Kidney (tissue), 14 donors: ENCODE data around the gene SLC7A6OS. TPM values are rescaled to one million over a fixed set of nuclear protein-coding genes. Genes with fewer than 3 reads are reported as not detected.
A peak's percentile ranks its signal among the peaks of the same experiment; 100 is the strongest.

Experiments used
- DNase-seq, 5 donors: peaks; one replicate each; pipeline ENCODE4 v3.0.0-alpha.2; 2013 to 2020
- FAIRE-seq: peaks from 2 replicates; lab custom pipeline; 2012; peaks lifted over from hg19 to GRCh38; lab: Jason Lieb, UNC
- H3K27ac ChIP-seq, 2 donors: one replicate each; pipeline ENCODE4 v1.7.0; 2013; ENCODE audit warnings: low read depth in 2 of 2, low read length in 2 of 2, inconsistent platforms in 1 of 2
- H3K27me3 ChIP-seq: one replicate; pipeline ENCODE4 v1.7.1; 2013; ENCODE audit warnings: low read length, inconsistent platforms; ENCODE audit not compliant: control insufficient read depth, insufficient read depth
- H3K36me3 ChIP-seq, 3 donors: one replicate each; pipeline versions ENCODE4 v1.7.0 to v1.7.1; 2013; ENCODE audit warnings: low read length in 3 of 3, control low read depth in 1 of 3, inconsistent platforms in 1 of 3; ENCODE audit not compliant: insufficient read depth in 3 of 3, control insufficient read depth in 2 of 3
- H3K4me1 ChIP-seq, 3 donors: one replicate each; pipeline versions ENCODE4 v1.7.0 to v1.7.1; 2013; ENCODE audit warnings: low read length in 3 of 3, inconsistent platforms in 1 of 3, low read depth in 1 of 3; ENCODE audit not compliant: control insufficient read depth in 2 of 3, insufficient read depth in 2 of 3
- H3K4me3 ChIP-seq, 3 donors: one replicate each; pipeline versions ENCODE4 v1.7.0 to v1.8.1; 2013; ENCODE audit warnings: low read length in 3 of 3, control low read depth in 1 of 3, inconsistent platforms in 1 of 3
- H3K9ac ChIP-seq, 3 donors: one replicate each; pipeline versions ENCODE4 v1.7.0 to v1.7.1; 2013; ENCODE audit warnings: low read length in 3 of 3, control low read depth in 1 of 3, inconsistent platforms in 1 of 3
- H3K9me3 ChIP-seq, 3 donors: one replicate each; pipeline versions ENCODE4 v1.7.0 to v1.7.1; 2013; ENCODE audit warnings: low read length in 3 of 3, control low read depth in 1 of 3, inconsistent platforms in 1 of 3; ENCODE audit not compliant: control insufficient read depth in 2 of 3, insufficient read depth in 1 of 3
- CTCF ChIP-seq: IDR thresholded peaks from 3 replicates; pipeline ENCODE4 v1.5.1; 2012; ENCODE audit warnings: mild to moderate bottlenecking, moderate library complexity, borderline replicate concordance; ENCODE audit not compliant: insufficient read depth; ENCODE audit errors: extremely low read depth
- intact Hi-C: fragments of 100-400 bp; cut with DNase I; formaldehyde crosslinking; loops from one replicate; pipeline ENCODE4 v1.11.1; 2022
- polyA plus RNA-seq: library from polyadenylated mRNA; stranded (reverse); fragments of 350-450 nt; fragmentation: Illumina TruSeq; extraction: RNeasy Lipid Tissue Mini Kit (QIAGEN cat#74804); gene quantifications from one replicate; pipeline ENCODE4 v1.2.3, GENCODE V29; 2014; ENCODE audit warnings: low read depth, low replicate concordance; ENCODE audit not compliant: insufficient read depth
- total RNA-seq: library from RNA; stranded (reverse); fragmentation: NEBNext Ultra II Directional; extraction: Animal tissue kit (Norgen Biotek cat#: 25700); gene quantifications from one replicate; pipeline ENCODE4 v1.2.1, GENCODE V29; 2021
- donor health status: control.
- donor health status: control.
- donor health status: control.
- donor health status: control.
- donor health status: control.
- donor health status: DM: yes; HTN: yes; CAD: no.
- donor health status: Normal renal cell carcinoma (clear cell type).

The SLC7A6OS gene
- total and polyA plus RNA-seq, 2 donors from 2014 or later = 9.2 to 20.3 TPM

GRCh38 chr16:68345351-68345810, 34.6 kb upstream of the SLC7A6OS start:
- intact Hi-C loops = no loop called here

GRCh38 chr16:68344252-68344651, 33.5 kb upstream of the SLC7A6OS start:
- Histone ChIP-seq H3K4me1 (no peaks in the 10 kb centered on the region), H3K36me3 (peaks cover 3 to 34% (median 31%) of the 10 kb centered on the region in 3 donors), H3K9ac (no peak overlapping the region), H3K27ac (no peak overlapping the region), H3K4me3 (no peak overlapping the region), H3K9me3 (no peaks in the 10 kb centered on the region), H3K27me3 (no peaks in the 10 kb centered on the region)
- FAIRE-seq (no peak), DNase-seq (peak in 1 of 5 donors; percentile 26)
- intact Hi-C loops = no loop called here
- TF ChIP-seq CTCF = no peak

More at GRCh38 chr16:68345351-68345810, 34.6 kb upstream of the SLC7A6OS start:
- peaks cover 0 to 28% (median 27%) of the 10 kb centered on the region in 3 donors for H3K36me3 ChIP-seq
- FAIRE-seq (no peak), DNase-seq (peak in 1 of 5 donors; percentile 37)
- no peaks in the 10 kb centered on the region for H3K27me3 ChIP-seq
- H3K4me1 ChIP-seq = no peaks in the 10 kb centered on the region
- no peak overlapping the region for H3K4me3 ChIP-seq
- H3K27ac ChIP-seq = no peak overlapping the region
- TF ChIP-seq CTCF = no peak
- H3K9ac ChIP-seq = no peak overlapping the region
- H3K9me3 ChIP-seq = no peaks in the 10 kb centered on the region

- H3K9ac ChIP-seq = no peak overlapping the region
- H3K36me3 ChIP-seq = peaks cover 3 to 39% (median 38%) of the 10 kb centered on the region in 3 donors
- H3K4me3 ChIP-seq = no peak overlapping the region
- no peaks in the 10 kb centered on the region for H3K27me3 ChIP-seq
- no peaks in the 10 kb centered on the region for H3K4me1 ChIP-seq
- H3K27ac ChIP-seq = no peak overlapping the region
- TF ChIP-seq CTCF = no peak
- intact Hi-C loops = no loop called here
- FAIRE-seq (no peak), DNase-seq (peak in 1 of 5 donors; percentile 13)
- no peaks in the 10 kb centered on the region for H3K9me3 ChIP-seq
Observed at GRCh38 chr16:68343137-68343536, 32.4 kb upstream of the SLC7A6OS start.

GRCh38 chr16:68342620-68343019, 31.9 kb upstream of the SLC7A6OS start:
- Histone ChIP-seq H3K36me3 (peaks cover 3 to 44% (median 41%) of the 10 kb centered on the region in 3 donors), H3K9ac (no peak overlapping the region), H3K27me3 (no peaks in the 10 kb centered on the region)

More at GRCh38 chr16:68342620-68343019, 31.9 kb upstream of the SLC7A6OS start:
- no peaks in the 10 kb centered on the region for H3K4me1 ChIP-seq
- no peaks in the 10 kb centered on the region for H3K9me3 ChIP-seq
- H3K27ac ChIP-seq = no peak overlapping the region
- DNase-seq (peak in 1 of 5 donors; percentile 15), FAIRE-seq (no peak)
- TF ChIP-seq CTCF = no peak
- intact Hi-C loops = no loop called here
- no peak overlapping the region for H3K4me3 ChIP-seq
